CD4-positive, alpha-beta T cell treated with Interferon gamma for 1 hour (primary cell): ENCODE measurements around the gene UTY.
"Not testable (repeated sequence)": the region's sequence is repeated elsewhere in the genome, so short reads cannot be mapped to it uniquely, and the experiment has no call there.

ENCODE experiments used
- DNase-seq: peaks from one replicate; pipeline ENCODE4 v3.0.0-alpha.2; 2020

Gene UTY

GRCh38 chrY:13296176-13296890, 183.5 kb downstream of the UTY start:
- DNase-seq, result no peak

GRCh38 chrY:13295026-13295425, 184.8 kb downstream of the UTY start:
- DNase-seq, result no peak

- no peak for DNase-seq
These were observed 188.6 kb downstream of the UTY start for GRCh38 chrY:13291199-13291598.

GRCh38 chrY:13282151-13283054, 197.4 kb downstream of the UTY start:
- DNase-seq, result not testable (repeated sequence)

GRCh38 chrY:13279561-13279960, 200.3 kb downstream of the UTY start:
- no peak for DNase-seq

GRCh38 chrY:13271706-13272105, 208.1 kb downstream of the UTY start:
- DNase-seq, result no peak

GRCh38 chrY:13253941-13254440, 225.8 kb downstream of the UTY start:
- DNase-seq, result not testable (repeated sequence)

- no peak for DNase-seq
These were observed 229.4 kb downstream of the UTY start for GRCh38 chrY:13250421-13250820.

GRCh38 chrY:13243716-13244115, 236.1 kb downstream of the UTY start:
- DNase-seq, result no peak

GRCh38 chrY:13233901-13234300, 245.9 kb downstream of the UTY start:
- no peak for DNase-seq

GRCh38 chrY:13233118-13233517, 246.7 kb downstream of the UTY start:
- no peak for DNase-seq

- DNase-seq, result no peak
These were observed 252.4 kb downstream of the UTY start for GRCh38 chrY:13227354-13227953.

- no peak for DNase-seq
These were observed 268.7 kb downstream of the UTY start for GRCh38 chrY:13210961-13211646.

- no peak for DNase-seq
These were observed 274.6 kb downstream of the UTY start for GRCh38 chrY:13205214-13205613.
